K562 (cell line): ENCODE data around the gene OOSP4A. TPM values are rescaled to one million over a fixed set of nuclear protein-coding genes. Genes with fewer than 3 reads are reported as not detected.

Experiments used
- CBFB ChIP-seq: sonication (generic); formaldehyde crosslinking; IDR thresholded peaks from 2 replicates; pipeline ENCODE4 v1.4.0; 2020; ENCODE audit warnings: mild to moderate bottlenecking, missing genetic modification reagents
- CHCHD3 ChIP-seq: fragments of 250-450 bp; sonication (Bioruptor Pico); IDR thresholded peaks from 2 replicates; pipeline ENCODE4 v2.1.2; 2022; ENCODE audit warnings: mild to moderate bottlenecking
- ESRRA ChIP-seq: fragments of 450-650 bp; IDR thresholded peaks from 2 replicates; pipeline ENCODE4 v1.6.1; 2014; ENCODE audit warnings: low read depth, mild to moderate bottlenecking, moderate library complexity, borderline replicate concordance
- ETV1 ChIP-seq: fragments of 450-650 bp; conservative IDR thresholded peaks from 2 replicates; pipeline ENCODE4 v1.6.1; 2016; ENCODE audit warnings: missing genetic modification characterization, control low read depth, low read depth, missing compliant biosample characterization
- ILK ChIP-seq: fragments of 450-650 bp; IDR thresholded peaks from 2 replicates; pipeline ENCODE4 v1.6.1; 2016; ENCODE audit warnings: missing genetic modification characterization, low read depth, mild to moderate bottlenecking, missing compliant biosample characterization, moderate library complexity, borderline replicate concordance
- KDM1A ChIP-seq, 2 experiments: fragments of 450-650 bp; IDR thresholded peaks; 2 replicates each; pipeline ENCODE4 v1.6.1; 2016; ENCODE audit warnings: mild to moderate bottlenecking in 2 of 2
- PHF8 ChIP-seq: fragments of 200-600 bp; sonication (generic); IDR thresholded peaks from 2 replicates; pipeline ENCODE4 v1.6.1; 2012; ENCODE audit warnings: mixed run types, mild to moderate bottlenecking, inconsistent platforms, low read length, moderate library complexity, borderline replicate concordance
- PTBP1 ChIP-seq: fragments of 200-400 bp; formaldehyde crosslinking; IDR thresholded peaks from 2 replicates; pipeline ENCODE4 v1.6.1; 2017; ENCODE audit warnings: low read depth, low read length
- RAD51 ChIP-seq: fragments of 450-650 bp; IDR thresholded peaks from 2 replicates; pipeline ENCODE4 v1.7.1; 2016; ENCODE audit warnings: low read depth, mild to moderate bottlenecking, borderline replicate concordance
- ZNF431 ChIP-seq: sonication (generic); formaldehyde crosslinking; IDR thresholded peaks from 2 replicates; pipeline ENCODE4 v1.8.0; 2022; ENCODE audit warnings: mild to moderate bottlenecking, missing genetic modification reagents
- ZNF589 ChIP-seq: fragments of 200-800 bp; sonication (Bioruptor generic); IDR thresholded peaks from 2 replicates; pipeline ENCODE4 v1.6.1; 2016; ENCODE audit warnings: low read depth, missing genetic modification characterization, missing compliant biosample characterization
- polyA plus RNA-seq, 8 experiments: library from polyadenylated mRNA; depleted of rRNA in 4 of 8; stranded (reverse) in 5 of 8; unstranded in 3 of 8; fragments of >200 nt; fragmentation: Nextera tagmentation in 2 of 8; fragmentation: Illumina TruSeq in 1 of 8; extraction: Ambion mirVana in 2 of 8; extraction: Trizol in 1 of 8; gene quantifications; 2 replicates each; pipeline versions ENCODE4 v1.2.1 to v1.2.3, GENCODE V29; 2011 to 2014; ENCODE audit warnings: inconsistent platforms in 1 of 8, missing spikeins in 1 of 8
- total RNA-seq, 7 experiments: library from RNA; depleted of rRNA in 6 of 7; stranded (reverse); fragments of >200 nt in 6 of 7; fragmentation: Illumina TruSeq in 2 of 7; extraction: Trizol in 2 of 7; gene quantifications; 2 replicates each; pipeline versions ENCODE4 v1.2.1 to v1.2.3, GENCODE V29; 2011 to 2021; ENCODE audit warnings: low replicate concordance in 1 of 7
- TF ChIP-seq, protein P1 (sequence below): fragments of 200-600 bp; sonication (generic); IDR thresholded peaks from one replicate; pipeline ENCODE4 v1.6.1; 2012; ENCODE audit warnings: mild to moderate bottlenecking, low read depth, low read length, inconsistent platforms
- TF ChIP-seq, protein P2 (sequence below): fragments of 450-650 bp; IDR thresholded peaks from 2 replicates; pipeline ENCODE4 v1.6.1; 2016; ENCODE audit warnings: antibody characterized with exemption

OOSP4A gene
- total and polyA plus RNA-seq, 9 of the 15 experiments (the other 6 are each of a cell fraction or from before 2014, with no cell fraction given): 0.40 to 2.4 (median 0.74) TPM; not detected in 2

DNA sequence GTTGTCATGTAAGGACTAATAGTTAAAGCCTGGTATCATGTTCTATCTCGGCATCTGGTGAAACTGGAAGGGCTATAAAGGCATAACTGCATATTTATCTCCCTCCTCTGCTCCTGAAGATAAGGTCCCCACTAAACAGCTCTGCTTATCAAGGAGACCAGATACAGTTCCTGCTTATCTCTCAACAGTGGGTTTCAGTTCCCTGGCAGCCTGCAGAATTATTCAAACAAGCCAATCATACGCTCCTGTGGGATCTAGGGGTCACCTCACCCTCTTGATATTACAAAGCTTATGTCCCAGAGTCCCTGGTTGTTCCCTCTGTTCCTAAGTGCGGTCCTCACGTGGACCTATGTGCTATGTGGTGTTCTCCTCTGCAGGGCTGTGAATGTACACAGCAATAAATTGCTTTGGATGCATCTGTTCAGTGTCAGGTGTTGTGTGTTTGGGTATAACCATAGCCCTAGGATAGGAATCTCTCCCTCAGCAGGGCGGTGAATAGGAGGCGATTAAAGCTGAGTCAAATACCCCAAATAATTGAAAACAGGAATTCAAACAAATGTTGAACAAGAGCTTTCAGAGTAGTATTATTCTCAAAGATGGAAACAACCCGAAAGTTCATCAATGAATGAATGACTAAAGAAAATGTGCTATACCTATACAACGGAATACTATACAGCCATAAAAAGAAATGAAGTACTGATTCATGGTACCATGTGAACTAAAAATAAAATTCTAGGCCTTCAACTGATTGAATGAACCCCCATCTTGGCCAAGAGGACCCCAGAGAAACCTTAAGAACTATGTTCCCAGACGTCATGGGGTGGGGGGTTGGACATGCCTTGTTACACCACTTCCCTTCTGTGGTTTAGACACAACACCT, 3.1 kb upstream of the OOSP4A start (continued):
- TF ChIP-seq, protein P1, sequence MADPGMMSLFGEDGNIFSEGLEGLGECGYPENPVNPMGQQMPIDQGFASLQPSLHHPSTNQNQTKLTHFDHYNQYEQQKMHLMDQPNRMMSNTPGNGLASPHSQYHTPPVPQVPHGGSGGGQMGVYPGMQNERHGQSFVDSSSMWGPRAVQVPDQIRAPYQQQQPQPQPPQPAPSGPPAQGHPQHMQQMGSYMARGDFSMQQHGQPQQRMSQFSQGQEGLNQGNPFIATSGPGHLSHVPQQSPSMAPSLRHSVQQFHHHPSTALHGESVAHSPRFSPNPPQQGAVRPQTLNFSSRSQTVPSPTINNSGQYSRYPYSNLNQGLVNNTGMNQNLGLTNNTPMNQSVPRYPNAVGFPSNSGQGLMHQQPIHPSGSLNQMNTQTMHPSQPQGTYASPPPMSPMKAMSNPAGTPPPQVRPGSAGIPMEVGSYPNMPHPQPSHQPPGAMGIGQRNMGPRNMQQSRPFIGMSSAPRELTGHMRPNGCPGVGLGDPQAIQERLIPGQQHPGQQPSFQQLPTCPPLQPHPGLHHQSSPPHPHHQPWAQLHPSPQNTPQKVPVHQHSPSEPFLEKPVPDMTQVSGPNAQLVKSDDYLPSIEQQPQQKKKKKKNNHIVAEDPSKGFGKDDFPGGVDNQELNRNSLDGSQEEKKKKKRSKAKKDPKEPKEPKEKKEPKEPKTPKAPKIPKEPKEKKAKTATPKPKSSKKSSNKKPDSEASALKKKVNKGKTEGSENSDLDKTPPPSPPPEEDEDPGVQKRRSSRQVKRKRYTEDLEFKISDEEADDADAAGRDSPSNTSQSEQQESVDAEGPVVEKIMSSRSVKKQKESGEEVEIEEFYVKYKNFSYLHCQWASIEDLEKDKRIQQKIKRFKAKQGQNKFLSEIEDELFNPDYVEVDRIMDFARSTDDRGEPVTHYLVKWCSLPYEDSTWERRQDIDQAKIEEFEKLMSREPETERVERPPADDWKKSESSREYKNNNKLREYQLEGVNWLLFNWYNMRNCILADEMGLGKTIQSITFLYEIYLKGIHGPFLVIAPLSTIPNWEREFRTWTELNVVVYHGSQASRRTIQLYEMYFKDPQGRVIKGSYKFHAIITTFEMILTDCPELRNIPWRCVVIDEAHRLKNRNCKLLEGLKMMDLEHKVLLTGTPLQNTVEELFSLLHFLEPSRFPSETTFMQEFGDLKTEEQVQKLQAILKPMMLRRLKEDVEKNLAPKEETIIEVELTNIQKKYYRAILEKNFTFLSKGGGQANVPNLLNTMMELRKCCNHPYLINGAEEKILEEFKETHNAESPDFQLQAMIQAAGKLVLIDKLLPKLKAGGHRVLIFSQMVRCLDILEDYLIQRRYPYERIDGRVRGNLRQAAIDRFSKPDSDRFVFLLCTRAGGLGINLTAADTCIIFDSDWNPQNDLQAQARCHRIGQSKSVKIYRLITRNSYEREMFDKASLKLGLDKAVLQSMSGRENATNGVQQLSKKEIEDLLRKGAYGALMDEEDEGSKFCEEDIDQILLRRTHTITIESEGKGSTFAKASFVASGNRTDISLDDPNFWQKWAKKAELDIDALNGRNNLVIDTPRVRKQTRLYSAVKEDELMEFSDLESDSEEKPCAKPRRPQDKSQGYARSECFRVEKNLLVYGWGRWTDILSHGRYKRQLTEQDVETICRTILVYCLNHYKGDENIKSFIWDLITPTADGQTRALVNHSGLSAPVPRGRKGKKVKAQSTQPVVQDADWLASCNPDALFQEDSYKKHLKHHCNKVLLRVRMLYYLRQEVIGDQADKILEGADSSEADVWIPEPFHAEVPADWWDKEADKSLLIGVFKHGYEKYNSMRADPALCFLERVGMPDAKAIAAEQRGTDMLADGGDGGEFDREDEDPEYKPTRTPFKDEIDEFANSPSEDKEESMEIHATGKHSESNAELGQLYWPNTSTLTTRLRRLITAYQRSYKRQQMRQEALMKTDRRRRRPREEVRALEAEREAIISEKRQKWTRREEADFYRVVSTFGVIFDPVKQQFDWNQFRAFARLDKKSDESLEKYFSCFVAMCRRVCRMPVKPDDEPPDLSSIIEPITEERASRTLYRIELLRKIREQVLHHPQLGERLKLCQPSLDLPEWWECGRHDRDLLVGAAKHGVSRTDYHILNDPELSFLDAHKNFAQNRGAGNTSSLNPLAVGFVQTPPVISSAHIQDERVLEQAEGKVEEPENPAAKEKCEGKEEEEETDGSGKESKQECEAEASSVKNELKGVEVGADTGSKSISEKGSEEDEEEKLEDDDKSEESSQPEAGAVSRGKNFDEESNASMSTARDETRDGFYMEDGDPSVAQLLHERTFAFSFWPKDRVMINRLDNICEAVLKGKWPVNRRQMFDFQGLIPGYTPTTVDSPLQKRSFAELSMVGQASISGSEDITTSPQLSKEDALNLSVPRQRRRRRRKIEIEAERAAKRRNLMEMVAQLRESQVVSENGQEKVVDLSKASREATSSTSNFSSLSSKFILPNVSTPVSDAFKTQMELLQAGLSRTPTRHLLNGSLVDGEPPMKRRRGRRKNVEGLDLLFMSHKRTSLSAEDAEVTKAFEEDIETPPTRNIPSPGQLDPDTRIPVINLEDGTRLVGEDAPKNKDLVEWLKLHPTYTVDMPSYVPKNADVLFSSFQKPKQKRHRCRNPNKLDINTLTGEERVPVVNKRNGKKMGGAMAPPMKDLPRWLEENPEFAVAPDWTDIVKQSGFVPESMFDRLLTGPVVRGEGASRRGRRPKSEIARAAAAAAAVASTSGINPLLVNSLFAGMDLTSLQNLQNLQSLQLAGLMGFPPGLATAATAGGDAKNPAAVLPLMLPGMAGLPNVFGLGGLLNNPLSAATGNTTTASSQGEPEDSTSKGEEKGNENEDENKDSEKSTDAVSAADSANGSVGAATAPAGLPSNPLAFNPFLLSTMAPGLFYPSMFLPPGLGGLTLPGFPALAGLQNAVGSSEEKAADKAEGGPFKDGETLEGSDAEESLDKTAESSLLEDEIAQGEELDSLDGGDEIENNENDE: no peak
- TF ChIP-seq ZNF431 (CRISPR knock-in tag) (no peak), ETV1 (tag) (peak; percentile 73), ESRRA (peak; percentile 89), RAD51 (peak; percentile 52), PTBP1 (no peak), CHCHD3 (no peak), ILK (peak; percentile 70), PHF8 (no peak), KDM1A (IDR thresholded peaks at IDR 0.05) (peak; percentile 86), ZNF589 (CRISPR knock-in tag) (peak; percentile 99), CBFB (CRISPR knock-in tag) (no peak)
- TF ChIP-seq, protein P2, sequence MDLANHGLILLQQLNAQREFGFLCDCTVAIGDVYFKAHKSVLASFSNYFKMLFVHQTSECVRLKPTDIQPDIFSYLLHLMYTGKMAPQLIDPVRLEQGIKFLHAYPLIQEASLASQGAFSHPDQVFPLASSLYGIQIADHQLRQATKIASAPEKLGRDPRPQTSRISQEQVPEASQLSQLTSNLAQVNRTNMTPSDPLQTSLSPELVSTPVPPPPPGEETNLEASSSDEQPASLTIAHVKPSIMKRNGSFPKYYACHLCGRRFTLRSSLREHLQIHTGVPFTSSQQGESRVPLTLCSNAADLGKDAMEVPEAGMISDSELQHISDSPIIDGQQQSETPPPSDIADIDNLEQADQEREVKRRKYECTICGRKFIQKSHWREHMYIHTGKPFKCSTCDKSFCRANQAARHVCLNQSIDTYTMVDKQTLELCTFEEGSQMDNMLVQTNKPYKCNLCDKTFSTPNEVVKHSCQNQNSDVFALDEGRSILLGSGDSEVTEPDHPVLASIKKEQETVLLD: peak; percentile 61; the same call in 1 of the 2 replicates
